ENCODE measurements around the gene COL6A2.
"Not testable (repeated sequence)": the region's sequence is repeated elsewhere in the genome, so short reads cannot be mapped to it uniquely, and the experiment has no call there.

COL6A2 gene

GRCh38 chr21:46126309-46127238 lies 28.7 kb downstream of the COL6A2 start:
- no peak for DNase-seq

DNA sequence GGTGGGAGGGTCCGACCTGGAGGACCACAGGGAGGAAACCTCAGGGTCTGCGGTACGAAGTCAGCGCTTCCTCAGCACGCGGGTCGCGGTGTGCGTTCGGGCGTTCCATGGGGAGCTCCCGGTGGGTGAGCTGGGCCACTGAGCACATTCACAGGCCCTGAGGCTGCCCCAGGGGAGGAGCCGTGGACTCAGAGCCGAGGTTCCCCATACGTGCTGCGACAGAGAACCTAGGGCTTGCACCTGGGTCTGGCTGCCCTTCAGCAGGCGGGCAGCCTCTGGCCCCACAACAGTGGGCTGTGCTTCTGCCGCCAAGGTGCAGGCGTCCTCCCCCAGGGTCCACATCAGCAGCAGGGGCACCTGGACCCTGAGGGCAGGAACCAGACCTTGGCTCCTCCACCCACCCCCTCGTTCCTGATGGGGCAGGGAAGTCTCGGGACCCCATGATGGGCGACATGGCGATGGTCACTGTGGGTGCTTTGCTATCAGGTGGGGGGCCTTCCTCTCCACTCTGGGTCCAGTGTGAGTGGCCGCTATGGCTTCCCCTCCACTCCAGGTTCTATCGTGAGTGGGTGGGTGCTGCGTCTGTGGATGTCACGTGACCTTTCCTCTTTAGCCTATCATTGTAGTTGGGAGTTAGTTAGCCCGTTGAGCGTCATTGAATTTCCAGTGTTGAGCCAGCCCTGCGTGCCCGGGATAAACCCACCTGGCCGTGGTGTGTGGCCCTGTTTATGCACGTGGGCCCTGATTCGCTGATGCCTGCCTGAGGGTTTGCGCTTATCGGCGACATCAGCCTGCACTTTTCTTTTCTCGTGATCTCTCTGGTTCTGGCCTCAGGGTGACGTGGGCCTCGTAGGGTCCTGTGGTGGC lies 29.6 kb downstream of the COL6A2 start:
- no peak for DNase-seq

- no peak for DNase-seq
Observed at GRCh38 chr21:46128106-46128932, 30.4 kb downstream of the COL6A2 start.

DNA sequence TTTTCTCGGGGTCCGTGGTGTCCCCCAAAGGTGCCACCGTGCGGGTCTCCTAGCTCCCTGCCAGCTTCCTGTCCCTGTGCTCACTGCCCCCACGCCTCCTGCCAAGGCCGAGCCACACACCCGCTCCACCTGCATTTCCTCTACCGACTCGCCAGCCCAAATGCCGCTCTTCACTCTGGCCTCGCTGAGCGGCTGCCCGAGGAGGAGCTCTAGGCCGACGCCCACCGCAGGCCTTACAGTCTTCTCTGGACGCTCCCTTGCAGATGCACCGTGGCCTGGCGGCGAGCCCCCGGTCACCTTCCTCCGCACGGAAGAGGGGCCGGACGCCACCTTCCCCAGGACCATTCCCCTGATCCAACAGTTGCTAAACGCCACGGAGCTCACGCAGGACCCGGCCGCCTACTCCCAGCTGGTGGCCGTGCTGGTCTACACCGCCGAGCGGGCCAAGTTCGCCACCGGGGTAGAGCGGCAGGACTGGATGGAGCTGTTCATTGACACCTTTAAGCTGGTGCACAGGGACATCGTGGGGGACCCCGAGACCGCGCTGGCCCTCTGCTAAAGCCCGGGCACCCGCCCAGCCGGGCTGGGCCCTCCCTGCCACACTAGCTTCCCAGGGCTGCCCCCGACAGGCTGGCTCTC lies 31.1 kb downstream of the COL6A2 start:
- DNase-seq: no peak

DNA sequence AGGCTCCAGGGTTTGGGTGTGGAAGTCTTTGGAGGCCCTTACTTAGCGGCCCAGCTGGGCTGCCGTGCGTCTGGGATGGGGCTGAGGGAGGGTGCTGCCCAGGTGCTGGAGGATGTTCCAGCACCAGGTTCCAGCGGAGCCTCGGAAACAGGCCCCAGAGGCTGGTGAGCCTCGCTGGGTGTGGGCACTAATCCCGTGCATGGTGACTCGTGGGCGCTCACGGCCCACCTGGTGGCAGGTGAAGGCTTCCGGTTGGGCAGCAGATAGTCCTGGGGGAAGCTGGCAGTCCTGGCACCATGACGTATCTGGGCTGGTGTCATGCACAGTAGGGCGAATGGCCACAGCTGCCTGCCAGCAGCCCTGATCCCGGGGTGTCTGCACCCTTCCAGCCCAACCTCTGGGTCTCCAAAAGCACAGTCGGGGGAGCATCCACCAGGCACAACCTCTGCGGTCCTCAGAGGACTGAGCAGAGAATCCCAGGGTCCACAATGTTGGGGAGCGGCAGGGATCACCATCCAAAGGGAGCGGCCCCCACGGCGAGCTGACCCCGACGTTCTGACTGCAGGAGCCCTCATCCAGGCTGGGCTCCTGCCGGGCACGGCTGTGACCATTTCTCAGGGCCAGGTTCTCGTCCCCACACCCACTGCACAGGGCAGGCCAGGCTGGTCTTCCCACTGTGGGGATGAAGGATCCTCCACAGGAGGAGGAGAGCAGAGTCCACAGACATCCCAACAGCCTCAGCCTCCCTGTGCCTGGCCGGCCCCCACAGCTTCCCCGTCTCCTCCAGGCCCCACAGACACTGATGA lies 32.1 kb downstream of the COL6A2 start:
- no peak for DNase-seq

- no peak for DNase-seq
Observed at GRCh38 chr21:46130831-46131587, 33.1 kb downstream of the COL6A2 start.

GRCh38 chr21:46131588-46131837 lies 33.6 kb downstream of the COL6A2 start:
- no peak for DNase-seq

- no peak for DNase-seq
Observed at GRCh38 chr21:46131838-46132651, 34.1 kb downstream of the COL6A2 start.

DNA sequence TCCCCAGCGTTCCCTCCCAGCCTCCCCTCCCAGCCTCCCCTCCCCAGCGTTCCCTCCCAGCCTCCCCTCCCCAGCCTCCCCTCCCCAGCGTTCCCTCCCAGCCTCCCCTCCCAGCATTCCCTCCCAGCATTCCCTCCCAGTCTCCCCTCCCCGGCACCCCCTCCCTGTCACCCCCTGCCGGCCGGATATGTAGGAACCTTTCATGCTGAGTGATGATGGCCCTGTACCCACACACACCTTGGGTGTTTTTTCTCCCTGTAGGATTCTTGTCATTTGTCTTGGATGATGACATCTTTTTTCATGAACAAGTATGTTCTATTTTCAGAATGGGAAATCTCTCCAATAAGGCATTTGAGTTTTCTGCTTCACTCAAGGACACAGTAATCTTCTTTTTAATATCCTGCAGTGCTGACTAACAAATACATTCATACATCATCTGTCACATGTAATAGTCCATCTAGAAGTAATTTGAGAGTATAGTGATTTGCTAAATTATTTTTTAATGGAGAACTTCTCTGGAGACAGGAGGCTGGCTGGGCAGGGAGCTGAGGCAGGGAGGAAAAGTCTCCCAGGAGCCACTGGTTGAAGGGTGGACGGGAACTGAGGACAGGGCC lies 38.0 kb downstream of the COL6A2 start:
- DNase-seq: no peak

- DNase-seq: no peak
Observed at GRCh38 chr21:46136739-46137349, 38.9 kb downstream of the COL6A2 start.

- no peak for DNase-seq
Observed at GRCh38 chr21:46137908-46138307, 40.0 kb downstream of the COL6A2 start.

GRCh38 chr21:46138383-46138970 lies 40.6 kb downstream of the COL6A2 start:
- no peak for DNase-seq

DNA sequence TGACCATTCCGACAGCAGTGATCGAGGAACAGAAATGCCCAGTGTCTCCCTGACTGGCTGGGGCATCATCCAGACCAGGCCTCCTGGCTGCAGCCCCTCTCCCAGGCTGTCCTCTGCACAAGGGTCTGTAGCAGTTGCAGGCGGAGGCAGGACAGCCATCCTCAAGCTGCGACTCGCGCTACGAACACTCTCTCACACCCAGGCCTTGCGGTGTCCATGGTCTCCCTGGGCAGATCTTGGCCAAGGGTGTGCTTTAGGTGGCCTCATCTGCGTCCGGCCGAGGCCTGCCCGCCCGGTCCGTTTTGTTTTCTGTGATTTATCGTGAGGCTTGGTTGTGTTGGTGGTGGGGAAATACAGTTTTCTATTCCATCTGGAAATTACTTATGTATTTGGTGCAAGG lies 41.8 kb downstream of the COL6A2 start:
- no peak for DNase-seq

GRCh38 chr21:46140352-46141003 lies 42.6 kb downstream of the COL6A2 start:
- DNase-seq: not testable (repeated sequence)

- no peak for DNase-seq
Observed at GRCh38 chr21:46141767-46142581, 44.1 kb downstream of the COL6A2 start.

GRCh38 chr21:46142582-46143473 lies 44.9 kb downstream of the COL6A2 start:
- DNase-seq: no peak

All from stimulated activated CD4-positive, alpha-beta T cell treated with anti-CD3 and anti-CD28 coated beads, Interleukin-1b, Interleukin-23, amount 100 ng/mL, for 48 hours (primary cell).